Endothelial cell of umbilical vein (primary cell): ENCODE measurements around the gene MAGI3. TPM values are rescaled to one million over a fixed set of nuclear protein-coding genes. Genes with fewer than 3 reads are reported as not detected.

ENCODE experiments used
- BruUV-seq: library from RNA; stranded (reverse); fragments of 400-500 nt; replicated peaks from 2 replicates; lab custom pipeline; 2021; lab: Mats Ljungman, UMichigan
- CTCF ChIA-PET: fragments of 300-600, 350-600 bp; sonication (Branson Sonifier 250); formaldehyde crosslinking; loops from one replicate; lab custom pipeline; 2021; ENCODE audit warnings: antibody characterized with exemption, inconsistent platforms; lab: Charles Lee
- POLR2A ChIA-PET: fragments of 300-600, 350-600 bp; sonication (Branson Sonifier 250); formaldehyde crosslinking; loops from one replicate; lab custom pipeline; 2021; ENCODE audit warnings: antibody characterized with exemption, inconsistent platforms; lab: Charles Lee
- DNase-seq: peaks from one replicate; pipeline ENCODE4 v3.0.0-alpha.2; 2011; ENCODE audit warnings: low read depth, low spot score
- FAIRE-seq: peaks from 2 replicates; lab custom pipeline; 2011; peaks lifted over from hg19 to GRCh38; lab: Jason Lieb, UNC
- H2AFZ ChIP-seq: 2 replicates; pipeline ENCODE4 v1.6.0; 2012; ENCODE audit warnings: low read depth, low read length, control low read depth, inconsistent platforms
- H3K27ac ChIP-seq: 2 replicates; pipeline ENCODE4 v1.5.1; 2011; ENCODE audit warnings: low read depth, mild to moderate bottlenecking, control low read depth, low read length, moderate library complexity; ENCODE audit not compliant: insufficient read depth
- H3K27me3 ChIP-seq, 2 experiments: 2 replicates each; pipeline versions ENCODE4 v1.6.0 to v1.6.1; 2011; ENCODE audit warnings: low read length in 2 of 2, mixed read lengths in 1 of 2; ENCODE audit not compliant: control insufficient read depth in 2 of 2, insufficient read depth in 2 of 2
- H3K36me3 ChIP-seq, 2 experiments: 2 replicates in 1 of 2; 3 replicates in 1 of 2; pipeline ENCODE4 v1.5.1; 2011; ENCODE audit warnings: low read length in 2 of 2, mild to moderate bottlenecking in 1 of 2, moderate library complexity in 1 of 2; ENCODE audit not compliant: control insufficient read depth in 2 of 2, insufficient read depth in 2 of 2; ENCODE audit errors: extremely low read depth in 1 of 2
- H3K4me1 ChIP-seq: 3 replicates; pipeline ENCODE4 v1.5.1; 2011; ENCODE audit warnings: mild to moderate bottlenecking, low read length; ENCODE audit not compliant: control insufficient read depth, insufficient read depth; ENCODE audit errors: extremely low read depth
- H3K4me2 ChIP-seq: 2 replicates; pipeline ENCODE4 v1.6.1; 2011; ENCODE audit warnings: low read length, control low read depth, mixed read lengths; ENCODE audit not compliant: insufficient read depth
- H3K4me3 ChIP-seq, 3 experiments: fragments of 200-600 bp in 1 of 3; sonication (generic), shearing (Covaris generic) in 1 of 3; replicated peaks in 1 of 3; 2 replicates each; pipeline ENCODE4 v1.5.1; 2011 to 2016; ENCODE audit warnings: control low read depth in 3 of 3, low read length in 3 of 3, mild to moderate bottlenecking in 2 of 3, inconsistent platforms in 1 of 3, low read depth in 1 of 3, moderate library complexity in 1 of 3; ENCODE audit not compliant: insufficient read depth in 1 of 3
- H3K79me2 ChIP-seq: 2 replicates; pipeline ENCODE4 v1.6.0; 2012; ENCODE audit warnings: low read length, inconsistent platforms; ENCODE audit not compliant: control insufficient read depth, insufficient read depth
- H3K9ac ChIP-seq: replicated peaks from 2 replicates; pipeline ENCODE3; 2011; ENCODE audit warnings: low read length, control low read depth; ENCODE audit not compliant: insufficient read depth; ENCODE audit errors: extremely low read depth
- H3K9me1 ChIP-seq: replicated peaks from 3 replicates; pipeline ENCODE4 v1.6.0; 2011; ENCODE audit warnings: mild to moderate bottlenecking, low read length; ENCODE audit not compliant: control insufficient read depth, insufficient read depth; ENCODE audit errors: extremely low read depth
- H3K9me3 ChIP-seq: replicated peaks from 2 replicates; pipeline ENCODE4 v1.5.1; 2012; ENCODE audit warnings: low read length, inconsistent platforms; ENCODE audit not compliant: control insufficient read depth, insufficient read depth
- H4K20me1 ChIP-seq: replicated peaks from 2 replicates; pipeline ENCODE3; 2011; ENCODE audit warnings: mild to moderate bottlenecking, low read length; ENCODE audit not compliant: control insufficient read depth, insufficient read depth; ENCODE audit errors: extremely low read depth
- CTCF ChIP-seq, 2 donors: IDR thresholded peaks; 1 replicate in 1 of 2; 2 replicates in 1 of 2; pipeline ENCODE4 v1.5.1; 2011; ENCODE audit warnings: low read length in 2 of 2, mild to moderate bottlenecking in 2 of 2, moderate library complexity in 2 of 2, control low read depth in 1 of 2, inconsistent platforms in 1 of 2, low read depth in 1 of 2; ENCODE audit not compliant: insufficient read depth in 1 of 2; ENCODE audit errors: extremely low read depth in 1 of 2
- EZH2 ChIP-seq: IDR thresholded peaks from 2 replicates; pipeline ENCODE4 v1.6.1; 2012; ENCODE audit warnings: borderline replicate concordance, low read depth, mild to moderate bottlenecking, moderate library complexity, low read length, inconsistent platforms; ENCODE audit not compliant: severe bottlenecking
- FOS ChIP-seq: IDR thresholded peaks from 2 replicates; pipeline ENCODE4 v1.6.1; 2011; ENCODE audit warnings: mild to moderate bottlenecking, low read length, moderate library complexity, borderline replicate concordance; ENCODE audit not compliant: insufficient read depth
- GATA2 ChIP-seq: IDR thresholded peaks from 2 replicates; pipeline ENCODE4 v1.7.0; 2011; ENCODE audit warnings: low read depth, mild to moderate bottlenecking, moderate library complexity, mixed read lengths, low read length; ENCODE audit not compliant: insufficient read length, insufficient read depth
- JUN ChIP-seq: IDR thresholded peaks from 2 replicates; pipeline ENCODE4 v1.6.1; 2011; ENCODE audit warnings: borderline replicate concordance, low read depth; ENCODE audit not compliant: insufficient read length, insufficient read depth
- MAX ChIP-seq: IDR thresholded peaks from 2 replicates; pipeline ENCODE4 v1.6.1; 2011; ENCODE audit not compliant: insufficient read depth, insufficient read length
- MYC ChIP-seq: IDR thresholded peaks from one replicate; pipeline ENCODE4 v1.6.1; 2011; ENCODE audit warnings: mild to moderate bottlenecking, low read depth, low read length
- POLR2A ChIP-seq: IDR thresholded peaks from 2 replicates; pipeline ENCODE4 v1.6.1; 2012; ENCODE audit warnings: low read depth, mild to moderate bottlenecking, control low read depth, low read length
- POLR2AphosphoS5 ChIP-seq: IDR thresholded peaks from 2 replicates; pipeline ENCODE4 v1.6.1; 2012; ENCODE audit warnings: low read depth, mild to moderate bottlenecking, control low read depth, low read length, moderate library complexity; ENCODE audit not compliant: insufficient read depth
- dilution Hi-C: fragments of 300-500 bp; cut with MboI; formaldehyde crosslinking; loops from one replicate; pipeline ENCODE4 v1.15.0; 2019; ENCODE audit warnings: low sequenced_read_pairs; ENCODE audit not compliant: extremely low pct_ligation_motif_present
- intact Hi-C: fragments of 100-400 bp; cut with micrococcal nuclease; formaldehyde crosslinking; loops from one replicate; pipeline ENCODE4 v1.10.0; 2022
- polyA plus RNA-seq, 4 experiments: library from polyadenylated mRNA; depleted of rRNA in 3 of 4; stranded (reverse) in 3 of 4; unstranded in 1 of 4; fragments of >200 nt; gene quantifications; 2 replicates each; pipeline versions ENCODE4 v1.2.1 to v1.2.3, GENCODE V29; 2011 to 2012; ENCODE audit warnings: missing spikeins in 1 of 4
- total RNA-seq: library from RNA; stranded (reverse); gene quantifications from 2 replicates; pipeline ENCODE4 v1.2.3, GENCODE V29; 2021

MAGI3 gene
- total and polyA plus RNA-seq, 2 donors (not counting 3 experiments of a cell fraction or from before 2014, with no cell fraction given) = 2.8 to 16.1 TPM

GRCh38 chr1:113493533-113493932 lies 103.2 kb downstream of the MAGI3 start:
- Histone ChIP-seq H3K9ac (no peak overlapping the region), H3K4me2 (no peak overlapping the region), H3K9me1 (no peaks in the 10 kb centered on the region), H3K36me3 (no peaks in the 10 kb centered on the region), H3K4me1 (no peaks in the 10 kb centered on the region), H3K27ac (no peak overlapping the region), H2AFZ (no peak overlapping the region), H3K4me3 (no peak overlapping the region), H3K27me3 (no peaks in the 10 kb centered on the region), H3K9me3 (no peaks in the 10 kb centered on the region), H3K79me2 (no peaks in the 10 kb centered on the region), H4K20me1 (no peaks in the 10 kb centered on the region)
- dilution Hi-C loops = no loop called here
- FAIRE-seq (no peak), DNase-seq (no peak)
- no peak for TF ChIP-seq CTCF (IDR thresholded peaks at IDR 0.05; ENCODE audit: extremely low read depth in 1 of 2, insufficient read depth in 1 of 2, low read depth in 1 of 2, low read length in 2 of 2)
- no peak for TF ChIP-seq POLR2AphosphoS5
- TF ChIP-seq EZH2 = no peak
- TF ChIP-seq FOS = no peak
- no peak for TF ChIP-seq JUN
- TF ChIP-seq GATA2 = no peak
- TF ChIP-seq MAX = no peak
- no peak for TF ChIP-seq MYC
- TF ChIP-seq POLR2A = no peak
- CTCF ChIA-PET = interaction anchor here (1.4 kb wide), 1 partner anchor 13 kb away, joined by 3 read pairs; no protein-coding TSS in a partner anchor
- no TSS peak for BruUV-seq
- intact Hi-C loops = no loop called here
- POLR2A ChIA-PET = no interaction called here
